H1 (cell line): ENCODE measurements around the gene ISM1. TPM values are rescaled to one million over a fixed set of nuclear protein-coding genes. Genes with fewer than 3 reads are reported as not detected.

Source experiments
- HDAC2 ChIP-seq, 2 experiments: fragments of 300-600 bp in 1 of 2; sonication (generic) in 1 of 2; IDR thresholded peaks; 2 replicates each; pipeline ENCODE4 v1.6.1; 2011 to 2012; ENCODE audit warnings: low read depth in 2 of 2, low read length in 2 of 2, mild to moderate bottlenecking in 2 of 2, moderate library complexity in 2 of 2, borderline replicate concordance in 1 of 2, inconsistent platforms in 1 of 2
- KDM1A ChIP-seq: fragments of 200-600, 300-600 bp; sonication (generic); IDR thresholded peaks from 2 replicates; pipeline ENCODE4 v1.7.1; 2016; ENCODE audit warnings: mild to moderate bottlenecking, low read length, borderline replicate concordance
- POLR2A ChIP-seq, 2 experiments: IDR thresholded peaks; 1 replicate in 1 of 2; 2 replicates in 1 of 2; pipeline ENCODE4 v1.6.1; 2011; ENCODE audit warnings: low read depth in 2 of 2, low read length in 2 of 2, mild to moderate bottlenecking in 2 of 2; ENCODE audit errors: control extremely low read depth in 1 of 2
- RNF2 ChIP-seq: fragments of 200-900, 300-1000 bp; sonication (generic); IDR thresholded peaks from 2 replicates; pipeline ENCODE4 v1.7.1; 2016; ENCODE audit warnings: borderline replicate concordance, low read depth, mild to moderate bottlenecking, antibody characterized with exemption, low read length; ENCODE audit not compliant: poor library complexity, severe bottlenecking; ENCODE audit errors: missing control alignments
- SAP30 ChIP-seq: fragments of 300-600 bp; sonication (generic); IDR thresholded peaks from 2 replicates; pipeline ENCODE4 v1.7.1; 2012; ENCODE audit warnings: low read length, moderate library complexity, mild to moderate bottlenecking, inconsistent platforms; ENCODE audit not compliant: insufficient read depth, insufficient replicate concordance
- SP4 ChIP-seq: IDR thresholded peaks from 2 replicates; pipeline ENCODE4 v1.6.1; 2012; ENCODE audit warnings: low read length, inconsistent platforms
- TAF1 ChIP-seq: IDR thresholded peaks from 2 replicates; pipeline ENCODE4 v1.6.1; 2011; ENCODE audit warnings: mild to moderate bottlenecking, low read depth, low read length
- TEAD4 ChIP-seq: IDR thresholded peaks from 2 replicates; pipeline ENCODE4 v1.6.1; 2012; ENCODE audit warnings: low read depth, low read length, inconsistent platforms, mixed read lengths
- polyA plus RNA-seq, 7 experiments: library from polyadenylated mRNA; depleted of rRNA in 3 of 7; stranded (reverse) in 5 of 7; unstranded in 2 of 7; fragments of >200 nt in 5 of 7; fragments of 200-250 nt in 2 of 7; gene quantifications; 1 replicate in 5 of 7; 2 replicates in 1 of 7; 4 replicates in 1 of 7; pipeline versions ENCODE4 v1.2.1 to v1.2.3, GENCODE V29; 2011 to 2013; ENCODE audit warnings: missing spikeins in 2 of 7, mixed read lengths in 2 of 7
- total RNA-seq: library from RNA; stranded (reverse); fragmentation: NEBNext Ultra II Directional; extraction: Animal tissue kit (Norgen Biotek cat#: 25700); gene quantifications from 2 replicates; pipeline ENCODE4 v1.2.1, GENCODE V29; 2021
- TF ChIP-seq, protein P1 (sequence below): fragments of 300-600 bp; sonication (generic); IDR thresholded peaks from 2 replicates; pipeline ENCODE4 v1.7.1; 2012; ENCODE audit warnings: low read length, moderate library complexity, mild to moderate bottlenecking, inconsistent platforms; ENCODE audit not compliant: insufficient replicate concordance
- TF ChIP-seq, protein P2 (sequence below): IDR thresholded peaks from 2 replicates; pipeline ENCODE4 v1.6.1; 2012; ENCODE audit warnings: low read length, inconsistent platforms

The ISM1 gene
- total and polyA plus RNA-seq, 2 of the 8 experiments (the other 6 are each of a cell fraction or from before 2014, with no cell fraction given), result 0.62 to 0.97 TPM

DNA sequence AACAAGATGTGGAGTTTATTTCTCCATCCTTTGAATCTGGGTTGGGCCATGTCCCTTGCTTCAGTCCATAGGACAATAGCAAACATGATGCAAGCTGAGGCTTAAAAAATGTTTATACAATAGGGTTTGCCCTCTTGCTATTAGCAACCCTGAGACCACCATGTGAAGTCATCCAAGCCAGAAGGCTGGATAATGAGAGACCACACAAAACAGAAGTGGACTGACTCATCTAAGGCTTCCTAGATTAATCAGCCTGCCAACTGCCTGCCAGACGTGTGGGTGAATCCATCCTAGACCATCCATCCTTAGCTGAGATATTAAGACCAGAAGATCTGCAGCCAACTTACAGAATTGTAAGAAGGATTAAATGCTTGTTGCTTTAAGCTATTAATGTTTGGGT is 38.1 kb upstream of the ISM1 start (continued):
- TF ChIP-seq, protein P1, sequence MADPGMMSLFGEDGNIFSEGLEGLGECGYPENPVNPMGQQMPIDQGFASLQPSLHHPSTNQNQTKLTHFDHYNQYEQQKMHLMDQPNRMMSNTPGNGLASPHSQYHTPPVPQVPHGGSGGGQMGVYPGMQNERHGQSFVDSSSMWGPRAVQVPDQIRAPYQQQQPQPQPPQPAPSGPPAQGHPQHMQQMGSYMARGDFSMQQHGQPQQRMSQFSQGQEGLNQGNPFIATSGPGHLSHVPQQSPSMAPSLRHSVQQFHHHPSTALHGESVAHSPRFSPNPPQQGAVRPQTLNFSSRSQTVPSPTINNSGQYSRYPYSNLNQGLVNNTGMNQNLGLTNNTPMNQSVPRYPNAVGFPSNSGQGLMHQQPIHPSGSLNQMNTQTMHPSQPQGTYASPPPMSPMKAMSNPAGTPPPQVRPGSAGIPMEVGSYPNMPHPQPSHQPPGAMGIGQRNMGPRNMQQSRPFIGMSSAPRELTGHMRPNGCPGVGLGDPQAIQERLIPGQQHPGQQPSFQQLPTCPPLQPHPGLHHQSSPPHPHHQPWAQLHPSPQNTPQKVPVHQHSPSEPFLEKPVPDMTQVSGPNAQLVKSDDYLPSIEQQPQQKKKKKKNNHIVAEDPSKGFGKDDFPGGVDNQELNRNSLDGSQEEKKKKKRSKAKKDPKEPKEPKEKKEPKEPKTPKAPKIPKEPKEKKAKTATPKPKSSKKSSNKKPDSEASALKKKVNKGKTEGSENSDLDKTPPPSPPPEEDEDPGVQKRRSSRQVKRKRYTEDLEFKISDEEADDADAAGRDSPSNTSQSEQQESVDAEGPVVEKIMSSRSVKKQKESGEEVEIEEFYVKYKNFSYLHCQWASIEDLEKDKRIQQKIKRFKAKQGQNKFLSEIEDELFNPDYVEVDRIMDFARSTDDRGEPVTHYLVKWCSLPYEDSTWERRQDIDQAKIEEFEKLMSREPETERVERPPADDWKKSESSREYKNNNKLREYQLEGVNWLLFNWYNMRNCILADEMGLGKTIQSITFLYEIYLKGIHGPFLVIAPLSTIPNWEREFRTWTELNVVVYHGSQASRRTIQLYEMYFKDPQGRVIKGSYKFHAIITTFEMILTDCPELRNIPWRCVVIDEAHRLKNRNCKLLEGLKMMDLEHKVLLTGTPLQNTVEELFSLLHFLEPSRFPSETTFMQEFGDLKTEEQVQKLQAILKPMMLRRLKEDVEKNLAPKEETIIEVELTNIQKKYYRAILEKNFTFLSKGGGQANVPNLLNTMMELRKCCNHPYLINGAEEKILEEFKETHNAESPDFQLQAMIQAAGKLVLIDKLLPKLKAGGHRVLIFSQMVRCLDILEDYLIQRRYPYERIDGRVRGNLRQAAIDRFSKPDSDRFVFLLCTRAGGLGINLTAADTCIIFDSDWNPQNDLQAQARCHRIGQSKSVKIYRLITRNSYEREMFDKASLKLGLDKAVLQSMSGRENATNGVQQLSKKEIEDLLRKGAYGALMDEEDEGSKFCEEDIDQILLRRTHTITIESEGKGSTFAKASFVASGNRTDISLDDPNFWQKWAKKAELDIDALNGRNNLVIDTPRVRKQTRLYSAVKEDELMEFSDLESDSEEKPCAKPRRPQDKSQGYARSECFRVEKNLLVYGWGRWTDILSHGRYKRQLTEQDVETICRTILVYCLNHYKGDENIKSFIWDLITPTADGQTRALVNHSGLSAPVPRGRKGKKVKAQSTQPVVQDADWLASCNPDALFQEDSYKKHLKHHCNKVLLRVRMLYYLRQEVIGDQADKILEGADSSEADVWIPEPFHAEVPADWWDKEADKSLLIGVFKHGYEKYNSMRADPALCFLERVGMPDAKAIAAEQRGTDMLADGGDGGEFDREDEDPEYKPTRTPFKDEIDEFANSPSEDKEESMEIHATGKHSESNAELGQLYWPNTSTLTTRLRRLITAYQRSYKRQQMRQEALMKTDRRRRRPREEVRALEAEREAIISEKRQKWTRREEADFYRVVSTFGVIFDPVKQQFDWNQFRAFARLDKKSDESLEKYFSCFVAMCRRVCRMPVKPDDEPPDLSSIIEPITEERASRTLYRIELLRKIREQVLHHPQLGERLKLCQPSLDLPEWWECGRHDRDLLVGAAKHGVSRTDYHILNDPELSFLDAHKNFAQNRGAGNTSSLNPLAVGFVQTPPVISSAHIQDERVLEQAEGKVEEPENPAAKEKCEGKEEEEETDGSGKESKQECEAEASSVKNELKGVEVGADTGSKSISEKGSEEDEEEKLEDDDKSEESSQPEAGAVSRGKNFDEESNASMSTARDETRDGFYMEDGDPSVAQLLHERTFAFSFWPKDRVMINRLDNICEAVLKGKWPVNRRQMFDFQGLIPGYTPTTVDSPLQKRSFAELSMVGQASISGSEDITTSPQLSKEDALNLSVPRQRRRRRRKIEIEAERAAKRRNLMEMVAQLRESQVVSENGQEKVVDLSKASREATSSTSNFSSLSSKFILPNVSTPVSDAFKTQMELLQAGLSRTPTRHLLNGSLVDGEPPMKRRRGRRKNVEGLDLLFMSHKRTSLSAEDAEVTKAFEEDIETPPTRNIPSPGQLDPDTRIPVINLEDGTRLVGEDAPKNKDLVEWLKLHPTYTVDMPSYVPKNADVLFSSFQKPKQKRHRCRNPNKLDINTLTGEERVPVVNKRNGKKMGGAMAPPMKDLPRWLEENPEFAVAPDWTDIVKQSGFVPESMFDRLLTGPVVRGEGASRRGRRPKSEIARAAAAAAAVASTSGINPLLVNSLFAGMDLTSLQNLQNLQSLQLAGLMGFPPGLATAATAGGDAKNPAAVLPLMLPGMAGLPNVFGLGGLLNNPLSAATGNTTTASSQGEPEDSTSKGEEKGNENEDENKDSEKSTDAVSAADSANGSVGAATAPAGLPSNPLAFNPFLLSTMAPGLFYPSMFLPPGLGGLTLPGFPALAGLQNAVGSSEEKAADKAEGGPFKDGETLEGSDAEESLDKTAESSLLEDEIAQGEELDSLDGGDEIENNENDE, result no peak
- TF ChIP-seq SAP30, result no peak
- TF ChIP-seq TEAD4, result no peak
- no peak for TF ChIP-seq POLR2A (IDR thresholded peaks at IDR 0.05; ENCODE audit: control extremely low read depth in 1 of 2, low read depth in 2 of 2, low read length in 2 of 2)
- TF ChIP-seq, protein P2, sequence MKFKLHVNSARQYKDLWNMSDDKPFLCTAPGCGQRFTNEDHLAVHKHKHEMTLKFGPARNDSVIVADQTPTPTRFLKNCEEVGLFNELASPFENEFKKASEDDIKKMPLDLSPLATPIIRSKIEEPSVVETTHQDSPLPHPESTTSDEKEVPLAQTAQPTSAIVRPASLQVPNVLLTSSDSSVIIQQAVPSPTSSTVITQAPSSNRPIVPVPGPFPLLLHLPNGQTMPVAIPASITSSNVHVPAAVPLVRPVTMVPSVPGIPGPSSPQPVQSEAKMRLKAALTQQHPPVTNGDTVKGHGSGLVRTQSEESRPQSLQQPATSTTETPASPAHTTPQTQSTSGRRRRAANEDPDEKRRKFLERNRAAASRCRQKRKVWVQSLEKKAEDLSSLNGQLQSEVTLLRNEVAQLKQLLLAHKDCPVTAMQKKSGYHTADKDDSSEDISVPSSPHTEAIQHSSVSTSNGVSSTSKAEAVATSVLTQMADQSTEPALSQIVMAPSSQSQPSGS, result no peak
- TF ChIP-seq TAF1, result no peak
- TF ChIP-seq KDM1A, result no peak
- TF ChIP-seq SP4, result no peak
- TF ChIP-seq RNF2, result no peak
- TF ChIP-seq HDAC2 (IDR thresholded peaks at IDR 0.05; ENCODE audit: borderline replicate concordance in 1 of 2, low read depth in 2 of 2, low read length in 2 of 2), result no peak
